Measurements from ENCODE around the gene CHSY1.
A peak's percentile ranks its signal among the peaks of the same experiment; 100 is the strongest.

The CHSY1 gene

GRCh38 chr15:101250873-101251829 lies 697 bp downstream of the CHSY1 start:
- peak overlapping the region; percentile 92 for H3K9ac ChIP-seq (ENCODE audit: low read depth, low read length, poor library complexity, severe bottlenecking)
- H3K27me3 ChIP-seq (ENCODE audit: insufficient read depth, low read length, poor library complexity, severe bottlenecking), result no peaks in the 10 kb centered on the region
- TF ChIP-seq EZH2phosphoT487 (IDR thresholded peaks at IDR 0.05; ENCODE audit: borderline replicate concordance), result no peak
- TF ChIP-seq, protein P1, sequence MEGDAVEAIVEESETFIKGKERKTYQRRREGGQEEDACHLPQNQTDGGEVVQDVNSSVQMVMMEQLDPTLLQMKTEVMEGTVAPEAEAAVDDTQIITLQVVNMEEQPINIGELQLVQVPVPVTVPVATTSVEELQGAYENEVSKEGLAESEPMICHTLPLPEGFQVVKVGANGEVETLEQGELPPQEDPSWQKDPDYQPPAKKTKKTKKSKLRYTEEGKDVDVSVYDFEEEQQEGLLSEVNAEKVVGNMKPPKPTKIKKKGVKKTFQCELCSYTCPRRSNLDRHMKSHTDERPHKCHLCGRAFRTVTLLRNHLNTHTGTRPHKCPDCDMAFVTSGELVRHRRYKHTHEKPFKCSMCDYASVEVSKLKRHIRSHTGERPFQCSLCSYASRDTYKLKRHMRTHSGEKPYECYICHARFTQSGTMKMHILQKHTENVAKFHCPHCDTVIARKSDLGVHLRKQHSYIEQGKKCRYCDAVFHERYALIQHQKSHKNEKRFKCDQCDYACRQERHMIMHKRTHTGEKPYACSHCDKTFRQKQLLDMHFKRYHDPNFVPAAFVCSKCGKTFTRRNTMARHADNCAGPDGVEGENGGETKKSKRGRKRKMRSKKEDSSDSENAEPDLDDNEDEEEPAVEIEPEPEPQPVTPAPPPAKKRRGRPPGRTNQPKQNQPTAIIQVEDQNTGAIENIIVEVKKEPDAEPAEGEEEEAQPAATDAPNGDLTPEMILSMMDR (conservative IDR thresholded peaks at IDR 0.05; ENCODE audit: low read length), result no peak
- no peaks in the 10 kb centered on the region for H3K9me3 ChIP-seq (ENCODE audit: insufficient read depth, low read depth, low read length)
- peak overlapping the region; percentile 96 for H3K4me2 ChIP-seq (ENCODE audit: low read depth, low read length, poor library complexity, severe bottlenecking)
- H3K79me2 ChIP-seq (ENCODE audit: insufficient read depth, low read length), result peaks cover 63% of the 10 kb centered on the region
- no peaks in the 10 kb centered on the region for H3K9me2 ChIP-seq (replicated peaks; ENCODE audit: low read depth, low read length)
- 0 out of 2 replicates have a peak, but pooled peaks cover 6% of the 10 kb centered on the region for H3F3A ChIP-seq (ENCODE audit: low read depth)
- peaks cover 46% of the 10 kb centered on the region for H4K20me1 ChIP-seq (ENCODE audit: insufficient read depth, low read length, poor library complexity, severe bottlenecking)
- H3K36me3 ChIP-seq (ENCODE audit: insufficient read depth, low read length), result no peaks in the 10 kb centered on the region
- H3K4me3 ChIP-seq (ENCODE audit: low read length, poor library complexity, severe bottlenecking), result peak overlapping the region; percentile 94
- H3K4me1 ChIP-seq (ENCODE audit: insufficient read depth, low read length, poor library complexity, severe bottlenecking), result peaks cover 67% of the 10 kb centered on the region
- 0 out of 2 replicates have a peak overlapping the region, but pooled peaks have one; percentile 54 for H2AFZ ChIP-seq (ENCODE audit: low read length)

DNA sequence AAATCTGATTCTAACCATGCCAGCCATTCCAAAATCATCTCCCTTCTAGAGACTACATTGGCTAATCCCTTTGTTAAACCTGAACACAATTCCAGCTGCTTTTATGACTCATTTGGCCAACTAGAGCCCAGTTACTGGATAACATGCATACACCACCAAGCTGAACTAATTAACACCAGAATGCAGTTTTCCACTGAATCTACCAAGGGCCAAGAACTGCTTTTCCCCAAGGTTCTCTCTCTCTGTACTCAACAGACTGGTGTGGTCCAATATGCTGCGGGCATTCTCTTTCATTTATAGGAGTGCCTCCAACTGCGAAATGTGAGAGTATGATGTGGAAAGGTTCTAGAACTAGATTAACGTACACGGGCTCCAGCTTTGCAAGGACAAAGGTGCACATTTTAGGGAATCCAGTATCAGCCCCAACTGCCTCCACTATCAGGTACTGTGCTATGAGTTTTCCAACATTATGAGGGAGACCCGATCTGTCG lies 1.5 kb downstream of the CHSY1 start:
- Histone ChIP-seq H3K36me3 (ENCODE audit: insufficient read depth, low read length) (no peaks in the 10 kb centered on the region), H3K27me3 (ENCODE audit: insufficient read depth, low read length, poor library complexity, severe bottlenecking) (no peaks in the 10 kb centered on the region), H2AFZ (ENCODE audit: low read length) (no peak overlapping the region), H3K9ac (ENCODE audit: low read depth, low read length, poor library complexity, severe bottlenecking) (peak overlapping the region; percentile 83), H3F3A (ENCODE audit: low read depth) (0 out of 2 replicates have a peak, but pooled peaks cover 6% of the 10 kb centered on the region), H3K9me2 (replicated peaks; ENCODE audit: low read depth, low read length) (no peaks in the 10 kb centered on the region), H3K4me1 (ENCODE audit: insufficient read depth, low read length, poor library complexity, severe bottlenecking) (peaks cover 69% of the 10 kb centered on the region), H3K4me3 (ENCODE audit: low read length, poor library complexity, severe bottlenecking) (peak overlapping the region; percentile 80), H4K20me1 (ENCODE audit: insufficient read depth, low read length, poor library complexity, severe bottlenecking) (peaks cover 53% of the 10 kb centered on the region), H3K79me2 (ENCODE audit: insufficient read depth, low read length) (peaks cover 70% of the 10 kb centered on the region), H3K9me3 (ENCODE audit: insufficient read depth, low read depth, low read length) (no peaks in the 10 kb centered on the region), H3K4me2 (ENCODE audit: low read depth, low read length, poor library complexity, severe bottlenecking) (peak overlapping the region; percentile 96)
- no peak for TF ChIP-seq EZH2phosphoT487 (IDR thresholded peaks at IDR 0.05; ENCODE audit: borderline replicate concordance)

DNA sequence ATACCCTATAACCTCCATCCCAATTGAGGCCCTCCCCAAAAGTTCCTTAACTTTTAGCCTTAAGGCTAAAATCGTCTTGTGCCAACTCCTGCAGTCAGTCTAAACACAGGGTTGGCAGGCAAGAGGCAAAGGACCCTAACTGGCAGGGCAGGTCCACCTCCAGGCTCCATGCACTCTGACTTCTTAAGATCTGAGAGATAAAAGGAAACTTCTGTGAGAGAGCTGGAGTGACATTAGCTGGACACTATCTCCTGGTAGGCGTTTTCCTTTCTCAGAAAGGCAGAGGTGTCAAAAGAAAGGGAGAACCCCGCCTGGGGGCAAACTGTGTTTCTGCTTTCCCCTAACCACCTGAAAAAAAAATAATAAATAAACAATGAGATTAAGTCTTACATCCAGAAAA lies 3.6 kb downstream of the CHSY1 start:
- peaks cover 13% of the 10 kb centered on the region for H3F3A ChIP-seq (ENCODE audit: low read depth)
- no peaks in the 10 kb centered on the region for H3K9me3 ChIP-seq (ENCODE audit: insufficient read depth, low read depth, low read length)
- no peak overlapping the region for H2AFZ ChIP-seq (ENCODE audit: low read length)
- no peaks in the 10 kb centered on the region for H3K36me3 ChIP-seq (ENCODE audit: insufficient read depth, low read length)
- H4K20me1 ChIP-seq (ENCODE audit: insufficient read depth, low read length, poor library complexity, severe bottlenecking), result peaks cover 61% of the 10 kb centered on the region
- H3K4me2 ChIP-seq (ENCODE audit: low read depth, low read length, poor library complexity, severe bottlenecking), result peak overlapping the region; percentile 96
- peak overlapping the region; percentile 83 for H3K9ac ChIP-seq (ENCODE audit: low read depth, low read length, poor library complexity, severe bottlenecking)
- no peak for TF ChIP-seq EZH2phosphoT487 (IDR thresholded peaks at IDR 0.05; ENCODE audit: borderline replicate concordance)
- TF ChIP-seq, protein P1 (conservative IDR thresholded peaks at IDR 0.05; ENCODE audit: low read length), result no peak
- no peaks in the 10 kb centered on the region for H3K27me3 ChIP-seq (ENCODE audit: insufficient read depth, low read length, poor library complexity, severe bottlenecking)
- H3K79me2 ChIP-seq (ENCODE audit: insufficient read depth, low read length), result peaks cover 91% of the 10 kb centered on the region
- H3K4me3 ChIP-seq (ENCODE audit: low read length, poor library complexity, severe bottlenecking), result peak overlapping the region; percentile 80
- H3K4me1 ChIP-seq (ENCODE audit: insufficient read depth, low read length, poor library complexity, severe bottlenecking), result peaks cover 78% of the 10 kb centered on the region
- H3K9me2 ChIP-seq (replicated peaks; ENCODE audit: low read depth, low read length), result no peaks in the 10 kb centered on the region
